ENCODE results near the gene DMPK.

Gene DMPK

GRCh38 chr19:45747513-45747912 is 34.8 kb downstream of the DMPK start:
- H3K23ac ChIP-seq (ENCODE audit: low read depth, low read length, poor library complexity), result no peak overlapping the region
- no peak overlapping the region for H4K8ac ChIP-seq (ENCODE audit: low read depth, low read length)
- no peak overlapping the region for H3K14ac ChIP-seq (ENCODE audit: low read length)
- no peak overlapping the region for H2BK15ac ChIP-seq (ENCODE audit: low read length)
- H3K4me1 ChIP-seq (ENCODE audit: control insufficient read depth in 2 of 2, insufficient read depth in 1 of 2, low read depth in 1 of 2, low read length in 2 of 2), result peaks cover 0 to 2% of the 10 kb centered on the region in 2 donors
- H2BK5ac ChIP-seq (ENCODE audit: low read length), result no peak overlapping the region
- no peak overlapping the region for H2AK5ac ChIP-seq (ENCODE audit: low read depth, low read length)
- no peak overlapping the region for H4K91ac ChIP-seq (ENCODE audit: low read depth, low read length, poor library complexity)
- peaks cover 0 to 25% (median 0%) of the 10 kb centered on the region in 3 experiments for H3K27me3 ChIP-seq (ENCODE audit: control insufficient read depth in 3 of 3, insufficient read depth in 3 of 3, low read depth in 1 of 3, low read length in 3 of 3)
- H3K9me3 ChIP-seq (replicated peaks in 1 of 2; ENCODE audit: control insufficient read depth in 2 of 2, insufficient read depth in 1 of 2, low read depth in 1 of 2, low read length in 2 of 2), result no peaks in the 10 kb centered on the region
- no peak overlapping the region for H2BK12ac ChIP-seq (ENCODE audit: low read length)
- H3K36me3 ChIP-seq (replicated peaks in 1 of 2; ENCODE audit: control insufficient read depth in 2 of 2, insufficient read depth in 2 of 2, low read length in 2 of 2), result no peaks in the 10 kb centered on the region
- no CpG with 5 or more reads among the region's 5 CpGs for WGBS, 2 donors (ENCODE audit: extremely low coverage in 2 of 2, insufficient read length in 2 of 2, insufficient replicate concordance in 1 of 2)
- no peak overlapping the region for H3K4me3 ChIP-seq (ENCODE audit: low read length in 2 of 2)
- DNase-seq (ENCODE audit: low spot score), result no peak
- no peak overlapping the region for H3K4ac ChIP-seq (ENCODE audit: low read length)
- H3K9ac ChIP-seq (ENCODE audit: low read depth, low read length, poor library complexity), result no peak overlapping the region
- no peak overlapping the region for H3K27ac ChIP-seq (replicated peaks; ENCODE audit: low read length)
- H3K79me1 ChIP-seq (ENCODE audit: low read depth, low read length), result no peaks in the 10 kb centered on the region
- no peak overlapping the region for H3K4me2 ChIP-seq (ENCODE audit: insufficient read depth, low read length, poor library complexity, severe bottlenecking)
- H3K18ac ChIP-seq (ENCODE audit: low read length), result no peak overlapping the region
- H2BK120ac ChIP-seq (ENCODE audit: low read depth, low read length), result no peak overlapping the region
- no peak overlapping the region for H2AFZ ChIP-seq (ENCODE audit: low read length)

DNA sequence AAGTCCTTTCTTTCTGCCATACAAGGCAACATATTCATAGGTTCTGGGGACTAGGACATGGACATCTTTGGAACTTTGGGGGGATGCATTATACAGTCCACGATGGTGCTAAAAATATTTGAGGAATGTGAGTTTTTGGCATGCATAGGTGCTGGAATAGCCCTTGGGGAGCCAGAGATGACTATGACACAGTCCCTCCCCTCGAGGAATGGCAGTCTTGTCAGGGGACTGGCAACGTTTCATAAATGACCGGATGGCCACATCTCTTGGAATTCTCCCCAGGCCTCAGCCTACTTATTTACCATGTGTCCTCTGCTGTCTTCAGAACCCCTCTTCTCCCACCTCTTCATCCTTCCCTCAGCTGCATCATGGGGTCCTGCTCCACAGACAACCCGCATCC is 35.4 kb downstream of the DMPK start:
- no peak overlapping the region for H2BK5ac ChIP-seq (ENCODE audit: low read length)
- no peaks in the 10 kb centered on the region for H3K79me1 ChIP-seq (ENCODE audit: low read depth, low read length)
- no peak overlapping the region for H3K9ac ChIP-seq (ENCODE audit: low read depth, low read length, poor library complexity)
- no peak overlapping the region for H3K4me2 ChIP-seq (ENCODE audit: insufficient read depth, low read length, poor library complexity, severe bottlenecking)
- H4K8ac ChIP-seq (ENCODE audit: low read depth, low read length), result no peak overlapping the region
- H3K9me3 ChIP-seq (replicated peaks in 1 of 2; ENCODE audit: control insufficient read depth in 2 of 2, insufficient read depth in 1 of 2, low read depth in 1 of 2, low read length in 2 of 2), result no peaks in the 10 kb centered on the region
- H4K91ac ChIP-seq (ENCODE audit: low read depth, low read length, poor library complexity), result no peak overlapping the region
- H3K27me3 ChIP-seq (ENCODE audit: control insufficient read depth in 3 of 3, insufficient read depth in 3 of 3, low read depth in 1 of 3, low read length in 3 of 3), result peaks cover 0 to 25% (median 0%) of the 10 kb centered on the region in 3 experiments
- H2BK15ac ChIP-seq (ENCODE audit: low read length), result no peak overlapping the region
- H2BK120ac ChIP-seq (ENCODE audit: low read depth, low read length), result no peak overlapping the region
- no peak overlapping the region for H3K23ac ChIP-seq (ENCODE audit: low read depth, low read length, poor library complexity)
- WGBS, 2 donors (ENCODE audit: extremely low coverage in 2 of 2, insufficient read length in 2 of 2, insufficient replicate concordance in 1 of 2), result no CpG with 5 or more reads among the region's 5 CpGs
- no peaks in the 10 kb centered on the region for H3K36me3 ChIP-seq (replicated peaks in 1 of 2; ENCODE audit: control insufficient read depth in 2 of 2, insufficient read depth in 2 of 2, low read length in 2 of 2)
- no peak overlapping the region for H2BK12ac ChIP-seq (ENCODE audit: low read length)
- H2AK5ac ChIP-seq (ENCODE audit: low read depth, low read length), result no peak overlapping the region
- DNase-seq (ENCODE audit: low spot score), result no peak
- peaks cover 0 to 2% of the 10 kb centered on the region in 2 donors for H3K4me1 ChIP-seq (ENCODE audit: control insufficient read depth in 2 of 2, insufficient read depth in 1 of 2, low read depth in 1 of 2, low read length in 2 of 2)
- H3K18ac ChIP-seq (ENCODE audit: low read length), result no peak overlapping the region
- no peak overlapping the region for H2AFZ ChIP-seq (ENCODE audit: low read length)
- H3K27ac ChIP-seq (replicated peaks; ENCODE audit: low read length), result no peak overlapping the region
- H3K4ac ChIP-seq (ENCODE audit: low read length), result no peak overlapping the region
- H3K14ac ChIP-seq (ENCODE audit: low read length), result no peak overlapping the region
- H3K4me3 ChIP-seq (ENCODE audit: low read length in 2 of 2), result no peak overlapping the region

- Histone ChIP-seq H3K9me3 (replicated peaks in 1 of 2; ENCODE audit: control insufficient read depth in 2 of 2, insufficient read depth in 1 of 2, low read depth in 1 of 2, low read length in 2 of 2) (no peaks in the 10 kb centered on the region), H3K4me1 (ENCODE audit: control insufficient read depth in 2 of 2, insufficient read depth in 1 of 2, low read depth in 1 of 2, low read length in 2 of 2) (peaks cover 0 to 2% of the 10 kb centered on the region in 2 donors), H4K91ac (ENCODE audit: low read depth, low read length, poor library complexity) (no peak overlapping the region), H3K27ac (replicated peaks; ENCODE audit: low read length) (no peak overlapping the region), H3K27me3 (ENCODE audit: control insufficient read depth in 3 of 3, insufficient read depth in 3 of 3, low read depth in 1 of 3, low read length in 3 of 3) (peaks cover 0 to 25% (median 0%) of the 10 kb centered on the region in 3 experiments), H2BK15ac (ENCODE audit: low read length) (no peak overlapping the region), H3K36me3 (replicated peaks in 1 of 2; ENCODE audit: control insufficient read depth in 2 of 2, insufficient read depth in 2 of 2, low read length in 2 of 2) (no peaks in the 10 kb centered on the region), H2BK12ac (ENCODE audit: low read length) (no peak overlapping the region), H2AK5ac (ENCODE audit: low read depth, low read length) (no peak overlapping the region), H2AFZ (ENCODE audit: low read length) (no peak overlapping the region), H3K4ac (ENCODE audit: low read length) (no peak overlapping the region), H3K23ac (ENCODE audit: low read depth, low read length, poor library complexity) (no peak overlapping the region), H3K14ac (ENCODE audit: low read length) (no peak overlapping the region), H4K8ac (ENCODE audit: low read depth, low read length) (no peak overlapping the region), H3K4me2 (ENCODE audit: insufficient read depth, low read length, poor library complexity, severe bottlenecking) (no peak overlapping the region), H2BK120ac (ENCODE audit: low read depth, low read length) (no peak overlapping the region), H3K4me3 (ENCODE audit: low read length in 2 of 2) (no peak overlapping the region), H3K18ac (ENCODE audit: low read length) (no peak overlapping the region), H3K79me1 (ENCODE audit: low read depth, low read length) (no peaks in the 10 kb centered on the region), H2BK5ac (ENCODE audit: low read length) (no peak overlapping the region), H3K9ac (ENCODE audit: low read depth, low read length, poor library complexity) (no peak overlapping the region)
- DNase-seq (ENCODE audit: low spot score), result no peak
- no CpG with 5 or more reads among the region's 6 CpGs for WGBS, 2 donors (ENCODE audit: extremely low coverage in 2 of 2, insufficient read length in 2 of 2, insufficient replicate concordance in 1 of 2)
Observed at GRCh38 chr19:45745606-45746005, 36.7 kb downstream of the DMPK start.

GRCh38 chr19:45742969-45743368 is 39.3 kb downstream of the DMPK start:
- no peaks in the 10 kb centered on the region for H3K9me3 ChIP-seq (replicated peaks in 1 of 2; ENCODE audit: control insufficient read depth in 2 of 2, insufficient read depth in 1 of 2, low read depth in 1 of 2, low read length in 2 of 2)
- no peak for DNase-seq (ENCODE audit: low spot score)
- H3K14ac ChIP-seq (ENCODE audit: low read length), result no peak overlapping the region
- no peak overlapping the region for H3K9ac ChIP-seq (ENCODE audit: low read depth, low read length, poor library complexity)
- no peak overlapping the region for H3K4me3 ChIP-seq (ENCODE audit: low read length in 2 of 2)
- H3K79me1 ChIP-seq (ENCODE audit: low read depth, low read length), result no peaks in the 10 kb centered on the region
- H4K8ac ChIP-seq (ENCODE audit: low read depth, low read length), result no peak overlapping the region
- H3K4me1 ChIP-seq (ENCODE audit: control insufficient read depth in 2 of 2, insufficient read depth in 1 of 2, low read depth in 1 of 2, low read length in 2 of 2), result peaks cover 0 to 2% of the 10 kb centered on the region in 2 donors
- WGBS, 2 donors (ENCODE audit: extremely low coverage in 2 of 2, insufficient read length in 2 of 2, insufficient replicate concordance in 1 of 2), result no CpG with 5 or more reads among the region's 4 CpGs
- no peak overlapping the region for H2BK5ac ChIP-seq (ENCODE audit: low read length)
- H3K27ac ChIP-seq (replicated peaks; ENCODE audit: low read length), result no peak overlapping the region
- H2AK5ac ChIP-seq (ENCODE audit: low read depth, low read length), result no peak overlapping the region
- H3K4me2 ChIP-seq (ENCODE audit: insufficient read depth, low read length, poor library complexity, severe bottlenecking), result no peak overlapping the region
- H2BK120ac ChIP-seq (ENCODE audit: low read depth, low read length), result no peak overlapping the region
- no peak overlapping the region for H2BK12ac ChIP-seq (ENCODE audit: low read length)
- H3K27me3 ChIP-seq (ENCODE audit: control insufficient read depth in 3 of 3, insufficient read depth in 3 of 3, low read depth in 1 of 3, low read length in 3 of 3), result peaks cover 0 to 25% (median 0%) of the 10 kb centered on the region in 3 experiments
- no peak overlapping the region for H3K4ac ChIP-seq (ENCODE audit: low read length)
- no peak overlapping the region for H3K23ac ChIP-seq (ENCODE audit: low read depth, low read length, poor library complexity)
- H3K18ac ChIP-seq (ENCODE audit: low read length), result no peak overlapping the region
- H4K91ac ChIP-seq (ENCODE audit: low read depth, low read length, poor library complexity), result no peak overlapping the region
- H2BK15ac ChIP-seq (ENCODE audit: low read length), result no peak overlapping the region
- H2AFZ ChIP-seq (ENCODE audit: low read length), result no peak overlapping the region
- H3K36me3 ChIP-seq (replicated peaks in 1 of 2; ENCODE audit: control insufficient read depth in 2 of 2, insufficient read depth in 2 of 2, low read length in 2 of 2), result no peaks in the 10 kb centered on the region

Measured in neuronal stem cell (in vitro differentiated cells).